OCI-LY3 (cell line): ENCODE measurements around the gene PARD3.

ENCODE experiments used
- CTCF ChIP-seq: fragments of 200-600, 300-600 bp; sonication (generic); IDR thresholded peaks from 2 replicates; pipeline ENCODE4 v1.5.1; 2014; ENCODE audit warnings: antibody characterized with exemption, low read length, low read depth
- EZH2phosphoT487 ChIP-seq: fragments of 200-600 bp; shearing (Covaris generic); IDR thresholded peaks from 2 replicates; pipeline ENCODE4 v1.6.1; 2018; ENCODE audit warnings: antibody characterized with exemption, mixed run types, low read depth

- TF ChIP-seq CTCF (no peak), EZH2phosphoT487 (no peak)
Observed at GRCh38 chr10:34745244-34745643, 69.9 kb downstream of the PARD3 start.
